Muscle layer of colon (tissue), 2 donors: ENCODE data around the gene RASD2.
A peak's percentile ranks its signal among the peaks of the same experiment; 100 is the strongest.

Source experiments
- H3K27ac ChIP-seq: one replicate; pipeline ENCODE4 v1.7.0; 2013; ENCODE audit warnings: low read depth, mild to moderate bottlenecking, low read length, moderate library complexity
- H3K27me3 ChIP-seq, 2 donors: one replicate each; pipeline ENCODE4 v1.7.0; 2013; ENCODE audit warnings: low read length in 2 of 2, mild to moderate bottlenecking in 2 of 2; ENCODE audit not compliant: insufficient read depth in 2 of 2, control insufficient read depth in 1 of 2
- H3K36me3 ChIP-seq: one replicate; pipeline ENCODE4 v1.7.0; 2013; ENCODE audit warnings: mild to moderate bottlenecking, low read length; ENCODE audit not compliant: insufficient read depth
- H3K4me1 ChIP-seq: one replicate; pipeline ENCODE4 v1.7.0; 2013; ENCODE audit warnings: mild to moderate bottlenecking, low read length; ENCODE audit not compliant: insufficient read depth
- H3K4me3 ChIP-seq, 2 donors: one replicate each; pipeline ENCODE4 v1.7.0; 2013; ENCODE audit warnings: low read length in 2 of 2, low read depth in 1 of 2, mild to moderate bottlenecking in 1 of 2, moderate library complexity in 1 of 2
- H3K9ac ChIP-seq: one replicate; pipeline ENCODE4 v1.7.0; 2013; ENCODE audit warnings: low read length
- H3K9me3 ChIP-seq: one replicate; pipeline ENCODE4 v1.7.0; 2013; ENCODE audit warnings: mild to moderate bottlenecking, low read length
- donor health status: abdominal sarcoma.
- donor health status: Adenocarcinoma of cecum.

The RASD2 gene

GRCh38 chr22:35581023-35581413 is 40.4 kb downstream of the RASD2 start:
- Histone ChIP-seq H3K27me3 (no peaks in the 10 kb centered on the region), H3K27ac (no peak overlapping the region), H3K9me3 (no peaks in the 10 kb centered on the region), H3K9ac (no peak overlapping the region), H3K4me1 (peaks cover 23% of the 10 kb centered on the region), H3K36me3 (no peaks in the 10 kb centered on the region), H3K4me3 (no peak overlapping the region)

- Histone ChIP-seq H3K27ac (peak overlapping the region; percentile 55), H3K27me3 (no peaks in the 10 kb centered on the region), H3K36me3 (no peaks in the 10 kb centered on the region), H3K4me3 (no peak overlapping the region), H3K4me1 (peaks cover 30% of the 10 kb centered on the region), H3K9me3 (no peaks in the 10 kb centered on the region), H3K9ac (no peak overlapping the region)
Observed at GRCh38 chr22:35582218-35582860, 41.7 kb downstream of the RASD2 start.

GRCh38 chr22:35582861-35583670 is 42.4 kb downstream of the RASD2 start:
- Histone ChIP-seq H3K27ac (peak overlapping the region; percentile 55), H3K36me3 (no peaks in the 10 kb centered on the region), H3K4me3 (no peak overlapping the region)

GRCh38 chr22:35586771-35587170 is 46.1 kb downstream of the RASD2 start:
- Histone ChIP-seq H3K9ac (no peak overlapping the region), H3K9me3 (no peaks in the 10 kb centered on the region), H3K4me3 (no peak overlapping the region), H3K27ac (no peak overlapping the region), H3K36me3 (no peaks in the 10 kb centered on the region), H3K4me1 (peaks cover 44% of the 10 kb centered on the region), H3K27me3 (no peaks in the 10 kb centered on the region)

More at GRCh38 chr22:35582861-35583670, 42.4 kb downstream of the RASD2 start:
- no peak overlapping the region for H3K9ac ChIP-seq
- no peaks in the 10 kb centered on the region for H3K9me3 ChIP-seq
- H3K27me3 ChIP-seq: no peaks in the 10 kb centered on the region
- peaks cover 38% of the 10 kb centered on the region for H3K4me1 ChIP-seq

- no peaks in the 10 kb centered on the region for H3K27me3 ChIP-seq
- no peak overlapping the region for H3K4me3 ChIP-seq
- H3K9ac ChIP-seq: no peak overlapping the region
- no peaks in the 10 kb centered on the region for H3K9me3 ChIP-seq
- H3K27ac ChIP-seq: peak overlapping the region; percentile 52
- peaks cover 44% of the 10 kb centered on the region for H3K4me1 ChIP-seq
- H3K36me3 ChIP-seq: no peaks in the 10 kb centered on the region
Observed at GRCh38 chr22:35587447-35587870, 46.8 kb downstream of the RASD2 start.

- H3K4me1 ChIP-seq: peaks cover 44% of the 10 kb centered on the region
- H3K36me3 ChIP-seq: no peaks in the 10 kb centered on the region
- no peak overlapping the region for H3K4me3 ChIP-seq
- peak overlapping the region; percentile 35 for H3K27ac ChIP-seq
- no peak overlapping the region for H3K9ac ChIP-seq
- no peaks in the 10 kb centered on the region for H3K9me3 ChIP-seq
- H3K27me3 ChIP-seq: no peaks in the 10 kb centered on the region
Observed at GRCh38 chr22:35587896-35588295, 47.3 kb downstream of the RASD2 start.

- no peaks in the 10 kb centered on the region for H3K27me3 ChIP-seq
- no peak overlapping the region for H3K9ac ChIP-seq
- peak overlapping the region; percentile 35 for H3K27ac ChIP-seq
- no peaks in the 10 kb centered on the region for H3K9me3 ChIP-seq
- H3K4me1 ChIP-seq: peaks cover 51% of the 10 kb centered on the region
- no peak overlapping the region for H3K4me3 ChIP-seq
- H3K36me3 ChIP-seq: no peaks in the 10 kb centered on the region
Observed at GRCh38 chr22:35589071-35589755, 48.6 kb downstream of the RASD2 start.

- no peaks in the 10 kb centered on the region for H3K27me3 ChIP-seq
- H3K4me3 ChIP-seq: no peak overlapping the region
- no peak overlapping the region for H3K9ac ChIP-seq
- H3K4me1 ChIP-seq: peaks cover 51% of the 10 kb centered on the region
- H3K36me3 ChIP-seq: no peaks in the 10 kb centered on the region
- no peaks in the 10 kb centered on the region for H3K9me3 ChIP-seq
- no peak overlapping the region for H3K27ac ChIP-seq
Observed at GRCh38 chr22:35589756-35590093, 49.1 kb downstream of the RASD2 start.

- Histone ChIP-seq H3K27ac (no peak overlapping the region), H3K4me3 (no peak overlapping the region), H3K9me3 (no peaks in the 10 kb centered on the region), H3K9ac (no peak overlapping the region), H3K36me3 (no peaks in the 10 kb centered on the region), H3K4me1 (peaks cover 51% of the 10 kb centered on the region), H3K27me3 (no peaks in the 10 kb centered on the region)
Observed at GRCh38 chr22:35590634-35591295, 50.1 kb downstream of the RASD2 start.

GRCh38 chr22:35591714-35592417 is 51.2 kb downstream of the RASD2 start:
- Histone ChIP-seq H3K4me1 (peaks cover 56% of the 10 kb centered on the region), H3K27me3 (no peaks in the 10 kb centered on the region), H3K27ac (peak overlapping the region; percentile 83), H3K36me3 (no peaks in the 10 kb centered on the region), H3K4me3 (no peak overlapping the region), H3K9me3 (no peaks in the 10 kb centered on the region), H3K9ac (peak overlapping the region; percentile 10)
